NCI-H510A treated with DMSO at 0.1 percent for 48 hours (cell line): ENCODE results near the gene DERA.
"Not testable (repeated sequence)": the region's sequence is repeated elsewhere in the genome, so short reads cannot be mapped to it uniquely, and the experiment has no call there.

Experiments used
- DNase-seq: peaks from one replicate; lab custom pipeline; 2025; lab: John Stamatoyannopoulos, UW

DERA gene

DNA sequence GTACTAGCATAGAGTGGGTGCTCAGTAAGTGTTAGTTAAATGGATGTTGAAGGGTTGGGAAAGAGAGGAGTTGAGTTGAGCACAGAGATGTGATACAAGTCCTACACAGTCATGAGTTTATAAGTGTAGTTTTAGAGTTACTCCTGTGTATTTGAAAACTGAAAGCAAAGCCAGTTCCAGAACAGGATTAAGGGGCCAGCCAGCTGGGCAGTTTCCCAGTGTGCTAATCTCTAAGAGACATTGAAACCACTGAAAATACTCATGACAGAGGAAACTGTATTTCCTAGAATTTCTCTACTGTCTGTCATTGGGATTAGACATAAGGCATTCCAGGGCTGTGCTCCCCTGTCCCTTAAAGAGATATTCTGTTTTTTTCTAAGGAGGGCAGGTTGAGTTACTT is 101.0 kb downstream of the DERA start:
- no peak for DNase-seq

DNA sequence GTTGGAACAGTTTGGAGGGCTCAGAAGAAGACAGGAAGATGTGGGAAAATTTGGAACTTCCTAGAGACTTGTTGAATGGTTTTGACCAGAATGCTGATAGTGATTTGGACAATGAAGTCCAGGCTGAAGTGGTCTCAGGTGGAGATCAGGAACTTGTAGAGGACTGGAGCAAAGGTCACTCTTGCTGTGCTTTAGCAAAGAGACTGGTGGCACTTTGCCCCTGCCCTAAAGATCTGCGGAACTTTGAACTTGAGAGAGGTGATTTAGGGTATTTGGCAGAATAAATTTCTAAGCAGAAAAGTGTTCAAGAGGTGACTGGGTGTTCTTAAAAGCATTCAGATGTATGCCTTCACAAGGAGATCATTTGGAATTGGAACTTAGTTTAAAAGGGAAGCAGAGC is 102.6 kb downstream of the DERA start:
- DNase-seq = not testable (repeated sequence)

DNA sequence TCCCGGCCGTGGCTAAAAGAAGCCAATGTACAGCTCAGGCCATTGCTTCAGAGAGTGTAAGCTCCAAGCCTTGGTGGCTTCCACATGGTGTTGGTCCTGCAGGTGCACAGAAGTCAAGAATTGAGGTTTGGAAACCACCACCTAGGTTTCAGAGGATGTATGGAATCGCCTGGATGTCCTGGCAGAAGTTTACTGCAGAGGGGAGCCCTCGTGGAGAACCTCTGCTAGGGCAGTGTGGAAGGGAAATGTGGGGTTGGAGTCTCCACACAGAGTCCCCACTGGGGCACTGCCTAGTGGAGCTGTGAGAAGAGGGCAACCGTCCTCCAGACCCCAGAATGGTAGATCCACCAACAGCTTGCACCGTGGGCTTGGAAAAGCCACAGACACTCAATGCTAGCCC is 103.3 kb downstream of the DERA start:
- DNase-seq = not testable (repeated sequence)

DNA sequence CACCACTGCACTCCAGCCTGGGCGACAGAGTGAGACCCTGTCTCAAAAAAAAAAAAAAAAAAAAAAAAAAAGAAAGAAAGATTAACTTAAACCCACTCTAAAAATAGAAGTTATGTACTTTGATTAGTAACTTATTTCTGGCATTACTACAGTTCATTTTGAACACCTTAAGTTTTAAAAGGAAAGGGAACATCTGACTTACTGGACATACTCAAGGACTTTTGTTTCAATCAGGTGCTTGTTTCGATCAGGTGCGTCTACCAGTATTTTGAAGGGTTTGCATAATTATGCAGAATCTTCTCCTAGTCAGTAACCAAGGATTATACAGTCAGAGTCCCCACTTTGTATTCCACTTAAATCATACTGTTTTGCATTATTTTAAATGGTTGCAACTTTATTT is 105.6 kb downstream of the DERA start:
- no peak for DNase-seq

DNA sequence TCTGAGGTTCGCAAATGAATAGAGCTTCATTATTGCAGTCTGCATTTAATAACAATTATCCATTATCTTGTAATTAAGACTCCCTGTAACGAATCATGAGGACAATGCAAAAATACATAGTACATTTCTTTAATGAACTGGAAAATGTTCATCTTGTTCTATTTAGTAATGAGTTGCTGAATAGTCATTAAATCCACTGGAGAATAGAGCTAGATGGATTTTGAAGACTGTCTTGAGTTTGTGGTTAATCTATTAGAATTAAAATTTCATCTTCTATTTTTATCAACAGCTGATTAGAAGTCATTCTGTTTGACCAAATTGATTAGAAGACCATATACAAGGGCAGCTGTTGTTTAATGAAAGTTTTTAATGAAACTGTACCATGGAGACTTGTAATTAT is 107.2 kb downstream of the DERA start:
- no peak for DNase-seq

DNA sequence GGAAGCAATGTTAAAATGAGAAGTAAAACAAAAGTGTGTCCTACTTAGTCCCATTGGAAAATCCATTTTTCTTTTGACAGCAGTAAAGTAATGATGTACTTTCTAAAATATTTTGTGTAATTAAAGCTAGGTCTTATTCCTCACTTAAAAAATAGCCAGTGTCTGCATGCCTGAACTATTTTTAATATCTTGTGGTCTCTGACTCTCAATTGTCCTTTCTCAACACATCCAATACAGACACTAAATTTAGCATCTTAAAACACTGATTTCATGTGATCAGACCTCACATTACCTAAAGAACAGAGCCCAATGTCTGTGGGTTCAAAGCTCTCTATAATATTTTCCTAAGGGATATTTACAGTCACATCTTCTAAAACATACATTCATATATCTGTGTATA is 108.0 kb downstream of the DERA start:
- no peak for DNase-seq

DNA sequence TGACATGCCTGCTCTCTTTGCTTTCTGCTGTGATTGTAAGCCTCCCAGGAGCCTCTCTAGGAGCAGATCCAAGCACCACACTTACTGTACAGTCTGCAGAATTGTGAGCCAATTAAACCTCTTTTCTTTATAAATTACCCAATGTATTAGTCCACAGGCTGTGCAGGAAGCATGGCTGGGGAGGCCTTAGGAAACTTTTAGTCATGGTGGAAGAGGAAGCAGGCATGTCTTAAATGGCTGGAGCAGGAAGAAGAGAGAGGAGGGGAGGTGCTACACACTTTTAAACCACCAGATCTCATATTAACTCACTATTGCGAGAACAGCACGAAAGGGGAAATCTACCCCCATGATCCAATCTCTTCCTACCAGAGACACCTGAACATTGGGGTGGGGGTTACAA is 108.9 kb downstream of the DERA start:
- DNase-seq = no peak

DNA sequence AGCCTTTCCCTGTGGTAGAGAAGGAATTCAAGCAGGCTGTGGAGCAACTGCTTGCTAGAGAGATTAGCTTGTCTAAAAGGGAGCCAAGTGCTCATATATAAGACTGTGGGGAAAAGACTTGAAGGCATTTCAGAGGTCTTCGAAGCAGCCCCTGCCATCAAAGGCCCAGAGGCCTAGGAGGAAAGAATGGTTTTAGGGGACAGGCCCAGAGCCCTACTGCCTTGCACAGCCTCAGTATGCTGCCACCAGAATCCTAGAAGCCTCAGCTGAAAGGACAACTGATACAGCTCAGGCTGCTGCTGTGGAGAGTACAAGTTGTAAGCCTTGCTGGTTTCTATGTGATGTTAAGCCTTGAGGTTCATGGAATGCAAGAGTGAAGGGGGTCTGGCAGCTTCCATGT is 109.9 kb downstream of the DERA start:
- DNase-seq = no peak

DNA sequence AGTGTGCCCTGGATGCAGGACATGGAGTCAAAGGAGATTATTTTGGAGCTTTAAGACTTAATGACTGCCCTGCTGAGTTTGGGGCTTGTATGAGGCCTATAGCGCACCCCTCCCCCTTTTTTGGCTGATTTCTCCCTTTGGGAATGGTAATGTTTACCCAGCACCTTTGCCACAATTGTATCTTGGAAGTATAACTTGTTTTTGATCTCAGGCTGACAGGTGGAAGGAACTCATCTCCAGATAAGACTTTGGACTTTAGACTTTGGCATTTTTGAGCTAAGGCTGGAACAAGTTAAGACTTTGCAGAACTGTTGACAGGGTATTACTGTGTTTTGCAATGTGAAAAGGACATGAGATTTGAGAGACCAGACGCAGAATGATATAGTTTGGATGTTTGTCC is 110.5 kb downstream of the DERA start:
- no peak for DNase-seq

DNA sequence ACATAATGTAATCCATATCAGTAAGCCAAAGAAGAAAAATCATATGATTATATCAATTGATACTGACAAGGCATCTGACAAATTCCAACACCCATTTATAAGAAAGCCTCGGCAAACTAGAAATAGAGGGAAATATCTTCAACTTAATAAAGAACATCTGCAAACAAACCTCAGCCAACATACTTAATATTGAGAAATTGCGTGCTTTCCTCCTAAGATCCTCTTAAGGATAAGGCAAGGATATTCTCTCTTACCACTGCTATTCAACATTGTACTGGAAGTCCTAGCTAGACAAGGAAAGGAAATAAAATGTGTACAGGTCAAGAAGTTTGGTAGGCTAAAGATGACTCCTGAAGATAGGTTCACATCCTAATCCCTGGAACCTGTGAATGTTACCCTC is 115.9 kb downstream of the DERA start:
- DNase-seq = no peak

DNA sequence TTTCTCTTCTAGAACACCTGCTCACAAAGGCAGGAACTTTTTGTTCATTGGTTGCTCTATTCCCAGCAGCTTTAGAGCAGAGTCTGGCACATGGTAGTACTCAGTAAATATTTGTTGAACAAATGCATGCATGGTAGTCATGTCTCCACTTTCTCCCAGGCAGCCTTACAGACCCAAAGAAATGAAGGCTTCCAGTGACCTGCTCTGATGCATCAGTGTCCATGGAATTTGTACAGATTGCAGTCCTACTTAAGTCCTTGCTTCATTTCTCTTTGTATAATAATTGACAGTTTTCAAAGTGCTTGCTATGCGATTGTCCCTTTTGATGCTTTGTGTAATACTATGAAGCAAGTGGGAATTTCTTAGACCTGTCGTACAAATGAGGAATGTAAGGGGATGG is 119.6 kb downstream of the DERA start:
- no peak for DNase-seq

DNA sequence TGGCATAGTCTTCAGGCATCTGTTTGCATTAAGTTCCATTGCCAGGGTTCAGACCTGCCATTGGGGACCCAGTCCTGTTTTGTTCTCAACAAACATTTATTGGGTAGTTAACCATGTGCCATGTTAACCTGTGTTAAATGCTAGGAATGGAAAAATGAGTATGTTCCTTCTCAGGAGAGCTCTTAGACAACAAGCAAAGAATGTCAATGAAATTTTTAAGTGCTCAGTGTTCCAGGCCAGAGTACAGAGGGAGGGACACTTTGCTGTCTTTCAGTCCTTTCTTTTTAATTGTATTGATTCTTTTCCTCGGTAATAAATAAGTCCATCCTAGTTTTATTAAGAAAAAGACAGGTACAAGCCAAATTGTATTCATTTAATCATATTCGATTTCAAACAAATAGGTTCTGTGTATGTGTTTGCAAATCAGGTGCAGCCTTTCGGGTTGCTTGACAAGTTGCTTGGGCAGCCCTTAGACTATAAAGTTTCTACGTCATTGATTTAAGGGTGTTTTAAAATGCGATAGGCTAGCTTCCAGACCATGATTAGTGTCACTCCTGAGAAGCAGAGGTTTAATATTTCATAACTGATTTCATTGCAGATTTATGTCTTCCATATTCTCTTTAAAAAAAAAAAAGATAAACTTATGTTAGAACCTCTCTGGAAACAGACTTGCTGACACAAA is 123.1 kb downstream of the DERA start:
- no peak for DNase-seq

DNA sequence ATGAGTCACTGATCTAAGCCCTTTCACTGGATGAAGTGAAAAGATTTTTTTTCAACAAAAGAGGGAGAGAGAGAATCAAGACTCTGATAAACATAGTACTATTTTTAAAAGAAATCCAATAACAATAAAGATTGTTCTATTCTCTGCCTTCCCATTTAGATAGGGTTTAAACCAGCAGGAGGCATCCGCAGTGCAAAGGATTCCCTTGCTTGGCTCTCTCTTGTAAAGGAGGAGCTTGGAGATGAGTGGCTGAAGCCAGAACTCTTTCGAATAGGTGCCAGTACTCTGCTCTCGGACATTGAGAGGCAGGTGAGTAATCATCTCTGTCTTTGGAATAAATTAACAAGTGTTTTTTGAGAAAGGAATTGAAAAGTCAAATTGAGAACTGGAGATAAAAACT is 124.9 kb downstream of the DERA start:
- peak; percentile 26 for DNase-seq

DNA sequence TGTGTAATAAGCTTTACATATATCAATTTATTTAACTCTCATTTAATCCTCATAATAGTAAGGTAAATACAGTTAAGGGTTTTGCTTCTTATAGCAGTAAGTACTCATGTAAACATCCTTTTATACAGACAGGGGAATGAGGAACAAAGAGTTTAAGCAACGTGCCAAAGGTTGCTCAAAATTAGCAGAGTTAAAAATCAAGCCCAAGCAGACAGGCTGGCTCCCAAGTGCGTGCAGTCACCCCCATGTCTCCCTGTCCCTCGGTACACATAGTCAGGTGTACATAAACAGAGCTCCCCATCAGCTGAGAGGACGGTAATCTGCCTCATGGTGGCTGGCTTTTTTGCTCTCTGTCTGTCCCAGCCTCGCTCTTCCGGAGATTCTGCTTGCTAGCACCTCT is 126.4 kb downstream of the DERA start:
- peak; percentile 25 for DNase-seq

DNA sequence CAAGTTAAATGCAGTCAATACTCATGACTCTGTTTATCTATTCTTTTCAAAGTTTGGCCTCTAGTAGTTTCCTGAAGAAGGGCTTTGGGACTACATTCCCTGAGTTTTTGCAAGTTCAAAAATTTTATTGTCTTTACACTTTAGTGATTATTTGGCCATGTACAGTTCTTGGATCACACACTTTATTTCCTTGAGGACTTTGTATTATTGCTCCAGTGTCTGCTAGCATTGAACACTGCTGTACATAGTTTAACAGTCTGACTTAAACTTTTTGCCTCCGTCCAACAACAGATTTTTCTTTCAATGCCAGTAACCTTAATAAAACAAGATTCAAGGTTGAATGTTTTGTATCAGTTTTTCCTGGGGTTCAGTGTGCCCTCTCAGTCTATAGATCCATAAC is 132.3 kb downstream of the DERA start:
- no peak for DNase-seq

DNA sequence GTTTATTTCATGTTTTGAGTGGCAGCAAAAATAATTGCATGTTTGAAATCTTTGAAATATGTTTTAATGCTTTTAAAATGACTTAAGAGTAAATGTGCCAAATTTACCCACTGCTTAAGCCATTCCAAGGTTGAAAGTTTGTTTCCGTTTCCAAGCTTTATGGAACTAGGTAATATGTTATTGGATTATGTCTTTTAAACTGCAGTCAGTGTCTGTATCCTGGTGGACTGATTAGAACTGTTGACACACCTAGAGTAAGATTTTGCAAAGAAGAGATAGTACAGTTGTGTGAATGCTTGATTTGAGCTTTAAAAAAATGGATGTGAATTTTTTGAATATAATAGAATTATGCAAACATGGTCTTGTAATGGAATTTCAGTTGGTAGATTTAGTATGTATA is 135.1 kb downstream of the DERA start:
- DNase-seq = no peak

DNA sequence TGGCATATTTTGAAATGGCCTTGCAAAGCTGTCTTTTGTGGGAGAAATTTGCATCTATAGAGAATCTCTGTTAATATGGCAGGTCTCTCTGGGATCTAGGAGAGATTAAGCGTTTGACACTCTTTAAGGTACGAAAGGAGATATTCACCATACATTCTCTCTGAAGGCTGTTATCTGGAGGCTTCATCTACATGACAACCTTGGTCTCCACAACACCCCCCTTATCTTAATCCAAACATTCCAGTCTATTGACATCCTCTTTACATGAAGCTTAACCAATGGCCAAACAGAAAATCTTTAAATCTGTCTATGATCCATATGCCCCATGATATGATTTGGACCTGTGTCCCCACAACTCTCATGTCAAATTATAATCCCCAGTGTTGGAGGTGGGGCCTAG is 137.4 kb downstream of the DERA start:
- no peak for DNase-seq

DNA sequence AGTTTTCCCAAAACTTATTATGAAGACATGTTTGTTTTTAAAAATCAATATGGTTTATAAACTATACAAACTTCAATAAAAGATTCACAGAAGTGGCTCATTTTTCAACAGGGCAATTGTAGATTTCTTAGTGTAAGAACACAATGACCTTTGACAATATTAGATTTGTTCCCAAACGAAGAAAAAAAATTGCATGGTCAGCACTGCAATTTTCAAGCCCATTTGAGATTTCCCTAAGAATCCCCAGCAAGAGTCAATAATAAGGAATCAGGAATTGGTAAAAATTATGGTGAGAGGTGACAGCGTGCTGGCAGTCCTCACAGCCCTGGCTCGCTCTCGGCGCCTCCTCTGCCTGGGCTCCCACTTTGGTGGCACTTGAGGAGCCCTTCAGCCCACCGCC is 145.8 kb downstream of the DERA start:
- DNase-seq = no peak

DNA sequence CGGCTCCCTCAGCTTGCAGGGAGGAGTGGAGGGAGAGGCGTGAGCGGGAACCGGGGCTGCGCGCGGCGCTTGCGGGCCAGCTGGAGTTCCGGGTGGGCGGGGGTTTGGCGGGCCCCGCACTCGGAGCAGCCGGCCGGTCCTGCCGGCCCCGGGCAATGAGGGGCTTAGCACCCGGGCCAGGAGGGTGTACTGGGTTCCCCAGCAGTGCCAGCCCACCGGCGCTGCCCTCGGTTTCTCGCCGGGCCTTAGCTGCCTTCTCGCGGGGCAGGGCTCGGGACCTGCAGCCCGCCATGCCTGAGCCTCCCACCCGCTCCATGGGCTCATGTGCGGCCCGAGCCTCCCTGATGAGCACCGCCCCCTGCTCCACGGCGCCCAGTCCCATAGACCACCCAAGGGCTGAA is 146.2 kb downstream of the DERA start:
- not testable (repeated sequence) for DNase-seq

DNA sequence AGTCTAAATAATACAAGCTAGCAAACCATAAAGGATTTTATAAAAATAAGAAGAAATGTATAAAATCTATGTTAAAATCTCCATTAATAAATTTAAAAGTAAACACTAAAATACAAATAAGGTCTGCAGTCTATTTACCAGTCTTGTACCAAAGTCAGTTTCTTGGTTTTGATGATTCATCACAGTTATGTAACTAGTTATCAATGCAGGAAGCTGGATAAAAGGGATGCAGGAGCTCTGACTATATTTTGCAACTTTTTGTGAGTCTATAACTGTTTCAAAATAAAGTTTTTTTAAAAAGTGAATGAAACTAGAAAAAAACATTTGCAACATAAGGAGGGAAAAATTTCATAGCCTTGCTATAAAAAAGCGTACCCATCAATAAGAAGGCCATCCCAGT is 151.5 kb downstream of the DERA start:
- no peak for DNase-seq

DNA sequence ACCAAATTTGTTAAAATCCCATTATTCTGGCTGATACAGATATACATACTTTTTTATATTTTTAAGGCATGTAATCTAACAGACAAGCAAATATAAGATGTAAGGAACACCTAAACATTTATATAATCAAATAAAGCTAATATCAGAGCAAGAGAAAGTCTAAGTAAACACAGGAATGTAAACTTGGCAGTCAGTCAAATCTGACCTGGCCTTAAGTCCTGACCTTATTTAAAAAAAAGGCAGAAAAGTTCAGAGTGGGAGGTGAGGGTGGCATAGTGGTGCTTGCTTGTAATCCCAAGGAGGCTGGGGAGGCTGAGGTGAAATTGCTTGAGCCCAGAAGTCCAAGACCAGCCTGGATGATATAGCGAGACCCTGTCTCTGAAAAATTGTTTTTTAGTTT is 152.6 kb downstream of the DERA start:
- no peak for DNase-seq

DNA sequence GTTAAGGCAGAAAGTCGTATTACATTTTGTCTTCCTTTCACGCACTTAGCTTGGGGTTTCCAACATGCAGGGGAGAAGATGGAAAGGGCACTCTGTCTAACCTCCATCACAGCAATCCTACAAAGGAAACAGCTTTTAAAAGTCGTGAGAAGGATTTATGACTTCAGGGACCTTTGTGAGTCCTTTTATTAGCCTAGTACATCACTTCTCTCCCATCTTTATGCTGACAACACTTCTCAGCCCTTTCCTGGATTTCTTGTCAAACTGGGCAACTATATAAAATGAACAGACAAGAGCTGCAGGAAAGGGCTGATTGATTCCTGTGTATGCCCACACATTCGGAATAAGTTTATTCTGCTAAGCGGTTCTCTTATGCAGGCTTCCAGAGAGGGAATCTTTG is 159.0 kb downstream of the DERA start:
- no peak for DNase-seq

DNA sequence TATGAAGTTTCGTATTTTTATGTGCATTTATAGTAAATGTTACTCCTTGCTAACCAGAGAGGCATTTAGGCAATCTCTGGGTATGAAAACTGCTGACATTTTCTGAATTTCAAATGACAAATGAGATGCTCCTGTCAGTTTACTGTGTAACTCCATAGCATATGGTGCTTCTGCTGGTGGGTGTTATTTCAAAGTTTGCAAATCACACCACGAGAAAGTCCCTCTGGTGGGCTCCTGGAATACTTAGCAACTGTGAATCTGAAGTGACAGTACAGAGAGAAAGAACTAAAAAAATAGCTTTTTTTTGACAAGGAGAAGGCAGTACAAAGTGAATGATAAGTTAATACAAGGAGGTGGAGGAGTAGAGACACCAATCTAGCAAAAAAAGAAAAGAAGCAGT is 161.5 kb downstream of the DERA start:
- DNase-seq = no peak

DNA sequence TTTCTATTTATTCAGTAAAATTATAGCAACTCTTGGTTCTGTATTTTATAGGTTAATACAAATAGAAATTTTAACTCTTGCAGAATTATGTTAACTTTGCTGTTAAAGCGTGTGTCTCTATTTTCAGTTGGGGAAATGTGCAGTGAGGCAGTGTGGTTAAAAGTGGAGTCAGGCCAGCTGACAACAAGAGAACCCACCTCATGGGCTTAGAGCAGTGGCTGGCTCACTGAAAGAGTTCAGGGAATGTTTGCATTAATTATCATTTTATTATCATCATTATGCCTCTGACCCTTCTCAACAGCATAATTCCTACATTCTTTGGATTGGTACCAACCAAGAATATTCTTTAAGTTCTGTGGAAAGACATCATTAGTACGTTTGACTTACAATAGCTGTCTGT is 163.8 kb downstream of the DERA start:
- DNase-seq = no peak

DNA sequence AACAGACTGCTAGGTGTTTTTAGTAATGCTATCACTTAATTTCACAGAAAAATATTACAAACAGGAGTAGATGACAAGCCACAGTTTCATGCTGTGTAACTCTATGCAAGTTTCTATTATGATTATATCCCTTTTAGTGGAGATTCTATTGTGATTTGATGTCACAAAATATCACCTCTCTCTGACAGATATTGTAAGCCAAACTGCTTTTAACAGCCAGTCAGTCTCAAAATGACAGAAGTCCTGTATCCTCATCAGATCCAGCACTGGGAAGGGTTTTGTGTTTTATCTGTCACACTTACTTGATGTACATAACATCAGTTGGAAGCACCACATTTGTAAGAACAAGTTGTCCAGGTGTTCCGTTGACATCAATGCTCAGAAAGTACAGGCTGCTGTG is 164.8 kb downstream of the DERA start:
- DNase-seq = no peak
